H1 (cell line): ENCODE measurements around the gene CASK. TPM values are rescaled to one million over a fixed set of nuclear protein-coding genes. Genes with fewer than 3 reads are reported as not detected.

ENCODE experiments used
- CTCF ChIA-PET: fragments of 300-600 bp; sonication (Branson Sonifier 250); formaldehyde crosslinking; loops from one replicate; lab custom pipeline; 2021; ENCODE audit not compliant: partially characterized antibody; lab: Charles Lee
- POLR2A ChIA-PET: fragments of 300-600 bp; sonication (Branson Sonifier 250); formaldehyde crosslinking; loops from one replicate; lab custom pipeline; 2021; ENCODE audit warnings: inconsistent platforms; ENCODE audit not compliant: partially characterized antibody; lab: Charles Lee
- DNase-seq, 2 experiments: peaks; one replicate each; pipeline versions ENCODE4 v3.0.0 to v3.0.0-alpha.2; 2010 to 2022; ENCODE audit warnings: low spot score in 2 of 2, low read depth in 1 of 2, mixed read lengths in 1 of 2
- FAIRE-seq: peaks from 2 replicates; lab custom pipeline; 2011; peaks lifted over from hg19 to GRCh38; lab: Jason Lieb, UNC
- H2AFZ ChIP-seq: 2 replicates; pipeline ENCODE4 v1.8.1; 2012; ENCODE audit warnings: low read length, inconsistent platforms
- H2AK5ac ChIP-seq: 2 replicates; pipeline ENCODE4 v1.6.1; 2013; ENCODE audit warnings: low read depth, low read length
- H2BK120ac ChIP-seq: replicated peaks from 2 replicates; pipeline ENCODE3; 2013; ENCODE audit warnings: low read depth, low read length, inconsistent platforms
- H2BK12ac ChIP-seq: 2 replicates; pipeline ENCODE4 v1.6.1; 2013; ENCODE audit warnings: low read depth, low read length
- H2BK15ac ChIP-seq: 2 replicates; pipeline ENCODE4 v1.6.1; 2013; ENCODE audit warnings: low read length
- H2BK20ac ChIP-seq: 2 replicates; pipeline ENCODE4 v1.6.1; 2013; ENCODE audit warnings: low read length
- H2BK5ac ChIP-seq: 2 replicates; pipeline ENCODE4 v1.6.1; 2013; ENCODE audit warnings: low read depth, low read length
- H3K14ac ChIP-seq: 2 replicates; pipeline ENCODE4 v1.6.1; 2013; ENCODE audit warnings: inconsistent platforms; ENCODE audit not compliant: insufficient read length
- H3K18ac ChIP-seq: 2 replicates; pipeline ENCODE4 v1.6.1; 2013; ENCODE audit warnings: low read length; ENCODE audit errors: extremely low read depth
- H3K23ac ChIP-seq: 2 replicates; pipeline ENCODE4 v1.6.1; 2013; ENCODE audit warnings: inconsistent platforms; ENCODE audit not compliant: insufficient read length
- H3K23me2 ChIP-seq: 2 replicates; pipeline ENCODE4 v1.6.1; 2013; ENCODE audit warnings: low read depth, low read length
- H3K27ac ChIP-seq: 2 replicates; pipeline ENCODE4 v1.6.1; 2011; ENCODE audit warnings: low read depth, low read length, inconsistent platforms
- H3K27me3 ChIP-seq, 4 experiments: replicated peaks in 1 of 4; 1 replicate in 1 of 4; 2 replicates in 3 of 4; pipeline versions ENCODE4 v1.6.1 to v1.8.1; 2011 to 2013; ENCODE audit warnings: low read length in 3 of 4, mild to moderate bottlenecking in 3 of 4, inconsistent platforms in 2 of 4, mixed read lengths in 2 of 4, moderate library complexity in 1 of 4; ENCODE audit not compliant: control insufficient read depth in 3 of 4, insufficient read depth in 3 of 4; ENCODE audit errors: extremely low read depth in 1 of 4
- H3K36me3 ChIP-seq, 4 experiments: 2 replicates each; pipeline versions ENCODE4 v1.6.1 to v1.8.1; 2011 to 2013; ENCODE audit warnings: mild to moderate bottlenecking in 4 of 4, low read length in 3 of 4, moderate library complexity in 2 of 4, control low read depth in 1 of 4, inconsistent platforms in 1 of 4; ENCODE audit not compliant: insufficient read depth in 4 of 4, control insufficient read depth in 2 of 4
- H3K4ac ChIP-seq: replicated peaks from 2 replicates; pipeline ENCODE3; 2013; ENCODE audit warnings: low read length, low read depth, mixed read lengths, inconsistent platforms; ENCODE audit not compliant: insufficient read length
- H3K4me1 ChIP-seq, 4 experiments: replicated peaks in 1 of 4; 1 replicate in 1 of 4; 2 replicates in 3 of 4; pipeline versions ENCODE4 v1.6.1 to v1.8.1; 2011 to 2013; ENCODE audit warnings: low read length in 3 of 4, inconsistent platforms in 2 of 4, mixed read lengths in 1 of 4; ENCODE audit not compliant: insufficient read depth in 4 of 4, control insufficient read depth in 3 of 4
- H3K4me2 ChIP-seq, 2 experiments: 2 replicates each; pipeline versions ENCODE4 v1.6.1 to v1.8.1; 2011 to 2013; ENCODE audit warnings: low read depth in 2 of 2, low read length in 2 of 2, control low read depth in 1 of 2, inconsistent platforms in 1 of 2, mild to moderate bottlenecking in 1 of 2; ENCODE audit not compliant: insufficient read depth in 1 of 2
- H3K4me3 ChIP-seq, 4 experiments: fragments of 200-600, 300-600 bp in 1 of 4; sonication (generic), shearing (Covaris generic), sonication (Bioruptor Twin) in 1 of 4; 2 replicates each; pipeline versions ENCODE4 v1.5.1 to v1.8.1; 2011 to 2016; ENCODE audit warnings: low read length in 4 of 4, low read depth in 3 of 4, control low read depth in 2 of 4, inconsistent platforms in 2 of 4, mild to moderate bottlenecking in 2 of 4, mixed read lengths in 1 of 4, moderate library complexity in 1 of 4; ENCODE audit not compliant: insufficient read depth in 2 of 4; ENCODE audit errors: extremely low read depth in 1 of 4
- H3K56ac ChIP-seq: replicated peaks from 2 replicates; pipeline ENCODE3; 2013; ENCODE audit warnings: low read depth, mild to moderate bottlenecking, mixed read lengths, low read length, inconsistent platforms; ENCODE audit not compliant: insufficient read length
- H3K79me1 ChIP-seq: 2 replicates; pipeline ENCODE4 v1.6.1; 2013; ENCODE audit warnings: low read depth, low read length, control low read depth
- H3K79me2 ChIP-seq, 2 experiments: 2 replicates each; pipeline versions ENCODE4 v1.6.1 to v1.8.1; 2012 to 2013; ENCODE audit warnings: low read length in 2 of 2, mild to moderate bottlenecking in 2 of 2, inconsistent platforms in 1 of 2; ENCODE audit not compliant: insufficient read depth in 2 of 2, control insufficient read depth in 1 of 2
- H3K9ac ChIP-seq, 4 experiments: replicated peaks in 1 of 4; 1 replicate in 1 of 4; 2 replicates in 3 of 4; pipeline versions ENCODE4 v1.6.1 to v1.8.1; 2011 to 2013; ENCODE audit warnings: low read depth in 3 of 4, low read length in 3 of 4, control low read depth in 2 of 4, mild to moderate bottlenecking in 2 of 4, moderate library complexity in 2 of 4, inconsistent platforms in 1 of 4; ENCODE audit errors: extremely low read depth in 1 of 4
- H3K9me3 ChIP-seq, 2 experiments: 2 replicates each; pipeline versions ENCODE4 v1.6.1 to v1.8.1; 2012 to 2013; ENCODE audit warnings: mild to moderate bottlenecking in 2 of 2, moderate library complexity in 2 of 2, control low read depth in 1 of 2, inconsistent platforms in 1 of 2, low read depth in 1 of 2, low read length in 1 of 2, mixed read lengths in 1 of 2; ENCODE audit not compliant: insufficient read depth in 2 of 2
- H4K20me1 ChIP-seq, 2 experiments: replicated peaks in 1 of 2; 2 replicates each; pipeline versions ENCODE3 to v1.8.1; 2011 to 2013; ENCODE audit warnings: inconsistent platforms in 2 of 2, low read length in 2 of 2, mild to moderate bottlenecking in 1 of 2; ENCODE audit not compliant: insufficient read depth in 2 of 2, control insufficient read depth in 1 of 2
- H4K5ac ChIP-seq: 2 replicates; pipeline ENCODE4 v1.6.1; 2013; ENCODE audit warnings: low read length, low read depth, mixed read lengths, inconsistent platforms; ENCODE audit not compliant: insufficient read length
- H4K8ac ChIP-seq: 2 replicates; pipeline ENCODE4 v1.8.0; 2013; ENCODE audit warnings: mild to moderate bottlenecking, moderate library complexity, low read length, inconsistent platforms; ENCODE audit not compliant: insufficient read depth; ENCODE audit errors: extremely low read depth
- H4K91ac ChIP-seq: replicated peaks from 2 replicates; pipeline ENCODE3; 2013; ENCODE audit warnings: low read length, mixed read lengths, inconsistent platforms; ENCODE audit not compliant: insufficient read length
- CREB1 ChIP-seq: IDR thresholded peaks from 2 replicates; pipeline ENCODE4 v1.6.1; 2012; ENCODE audit warnings: inconsistent platforms
- GABPA ChIP-seq: IDR thresholded peaks from 2 replicates; pipeline ENCODE4 v1.6.1; 2011; ENCODE audit warnings: mild to moderate bottlenecking, low read length, moderate library complexity, borderline replicate concordance; ENCODE audit not compliant: insufficient read depth
- JUND ChIP-seq: IDR thresholded peaks from 2 replicates; pipeline ENCODE4 v1.6.1; 2011; ENCODE audit warnings: mild to moderate bottlenecking, improper control_type of control experiment, low read length
- KDM1A ChIP-seq: fragments of 200-600, 300-600 bp; sonication (generic); IDR thresholded peaks from 2 replicates; pipeline ENCODE4 v1.7.1; 2016; ENCODE audit warnings: mild to moderate bottlenecking, low read length, borderline replicate concordance
- KDM4A ChIP-seq: IDR thresholded peaks from one replicate; pipeline ENCODE4 v1.7.1; 2012; ENCODE audit warnings: low read depth, mild to moderate bottlenecking, moderate library complexity, low read length, inconsistent platforms; ENCODE audit not compliant: severe bottlenecking
- NANOG ChIP-seq: IDR thresholded peaks from 2 replicates; pipeline ENCODE4 v1.6.1; 2011; ENCODE audit warnings: low read length, low read depth, mild to moderate bottlenecking, inconsistent platforms; ENCODE audit not compliant: insufficient read depth, poor library complexity, severe bottlenecking
- POLR2A ChIP-seq, 2 experiments: IDR thresholded peaks; 1 replicate in 1 of 2; 2 replicates in 1 of 2; pipeline ENCODE4 v1.6.1; 2011; ENCODE audit warnings: low read depth in 2 of 2, low read length in 2 of 2, mild to moderate bottlenecking in 2 of 2; ENCODE audit errors: control extremely low read depth in 1 of 2
- SAP30 ChIP-seq: fragments of 300-600 bp; sonication (generic); IDR thresholded peaks from 2 replicates; pipeline ENCODE4 v1.7.1; 2012; ENCODE audit warnings: low read length, moderate library complexity, mild to moderate bottlenecking, inconsistent platforms; ENCODE audit not compliant: insufficient read depth, insufficient replicate concordance
- SIN3A ChIP-seq, 2 experiments: IDR thresholded peaks in 1 of 2; conservative IDR thresholded peaks in 1 of 2; 2 replicates each; pipeline ENCODE4 v1.6.1; 2011 to 2012; ENCODE audit warnings: low read length in 2 of 2, improper control_type of control experiment in 1 of 2, low read depth in 1 of 2, mild to moderate bottlenecking in 1 of 2
- SP1 ChIP-seq: IDR thresholded peaks from 2 replicates; pipeline ENCODE4 v1.6.1; 2011; ENCODE audit warnings: low read depth, low read length
- TAF1 ChIP-seq: IDR thresholded peaks from 2 replicates; pipeline ENCODE4 v1.6.1; 2011; ENCODE audit warnings: mild to moderate bottlenecking, low read depth, low read length
- YY1 ChIP-seq: IDR thresholded peaks from 2 replicates; pipeline ENCODE4 v1.6.1; 2011; ENCODE audit warnings: low read depth, mild to moderate bottlenecking, low read length
- WGBS, 2 experiments: shearing (Covaris generic) in 1 of 2; methylation state at CpG; one replicate each; pipeline versions ENCODE4 v1.1.6 to v1.1.7; 2013 to 2015; ENCODE audit warnings: low lambda C conversion rate in 2 of 2, mixed read lengths in 2 of 2, inconsistent platforms in 1 of 2, low coverage in 1 of 2, missing lambda C conversion rate in 1 of 2; ENCODE audit not compliant: insufficient replicate concordance in 2 of 2, insufficient coverage in 1 of 2, insufficient read length in 1 of 2; ENCODE audit errors: extremely low coverage in 1 of 2, missing lambda C conversion rate in 1 of 2; 5-methylcytosine and 5-hydroxymethylcytosine counted together
- polyA plus RNA-seq, 7 experiments: library from polyadenylated mRNA; depleted of rRNA in 3 of 7; stranded (reverse) in 5 of 7; unstranded in 2 of 7; fragments of >200 nt in 5 of 7; fragments of 200-250 nt in 2 of 7; gene quantifications; 1 replicate in 5 of 7; 2 replicates in 1 of 7; 4 replicates in 1 of 7; pipeline versions ENCODE4 v1.2.1 to v1.2.3, GENCODE V29; 2011 to 2013; ENCODE audit warnings: missing spikeins in 2 of 7, mixed read lengths in 2 of 7
- total RNA-seq: library from RNA; stranded (reverse); fragmentation: NEBNext Ultra II Directional; extraction: Animal tissue kit (Norgen Biotek cat#: 25700); gene quantifications from 2 replicates; pipeline ENCODE4 v1.2.1, GENCODE V29; 2021
- TF ChIP-seq, protein P1 (sequence below): IDR thresholded peaks from 2 replicates; pipeline ENCODE4 v1.6.1; 2011; ENCODE audit warnings: low read length, improper control_type of control experiment

CASK gene
- total and polyA plus RNA-seq, 2 of the 8 experiments (the other 6 are each of a cell fraction or from before 2014, with no cell fraction given) = 21.6 to 55.1 TPM

DNA sequence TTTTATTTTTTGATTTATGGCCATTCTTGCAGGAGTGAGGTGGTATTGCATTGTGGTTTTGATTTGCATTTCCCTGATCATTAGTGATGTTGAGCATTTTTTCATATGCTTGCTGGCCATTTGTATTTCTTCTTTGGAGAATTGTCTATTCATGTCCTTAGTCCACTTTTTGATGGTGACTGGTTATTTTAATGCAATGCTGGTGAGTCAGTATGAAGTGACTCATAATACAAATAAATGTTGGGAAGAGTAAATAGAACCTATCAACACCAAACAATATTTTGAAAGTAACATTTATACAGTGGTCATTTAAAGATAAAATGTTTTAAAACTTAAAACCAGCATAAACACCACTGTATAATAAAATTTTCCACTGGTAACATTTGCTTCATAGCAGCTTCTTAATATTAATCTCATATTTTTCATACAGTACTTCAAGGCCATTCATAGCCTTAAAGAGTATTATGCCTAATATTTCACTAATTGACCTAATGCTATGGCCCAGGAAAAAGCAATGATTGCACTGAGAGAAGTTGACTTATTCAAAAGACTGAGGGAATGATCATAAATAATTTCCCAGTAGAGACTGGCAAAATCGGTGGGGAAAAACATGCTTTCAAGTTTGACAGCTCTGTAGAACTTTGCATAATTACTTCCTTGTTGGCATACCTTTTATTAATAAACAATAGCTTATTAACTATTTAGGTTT is 33.9 kb downstream of the CASK start:
- Histone ChIP-seq H2BK20ac (no peak overlapping the region), H2BK120ac (no peak overlapping the region), H3K4ac (no peak overlapping the region), H3K79me2 (peaks cover 0 to 65% of the 10 kb centered on the region in 2 experiments; a peak in 2 of 4 replicates), H3K27ac (no peak overlapping the region), H3K18ac (no peak overlapping the region), H4K20me1 (no peaks in the 10 kb centered on the region), H2AFZ (no peak overlapping the region), H3K79me1 (no peaks in the 10 kb centered on the region), H3K4me1 (no peaks in the 10 kb centered on the region), H3K27me3 (no peaks in the 10 kb centered on the region), H2BK5ac (no peak overlapping the region), H3K23me2 (no peaks in the 10 kb centered on the region), H2BK12ac (no peak overlapping the region), H3K14ac (no peak overlapping the region), H3K36me3 (no peaks in the 10 kb centered on the region), H2AK5ac (no peak overlapping the region), H4K5ac (no peak overlapping the region), H3K4me2 (no peak overlapping the region), H3K9ac (no peak overlapping the region), H3K56ac (no peak overlapping the region), H4K91ac (no peak overlapping the region), H2BK15ac (no peak overlapping the region), H3K9me3 (no peaks in the 10 kb centered on the region), H3K23ac (no peak overlapping the region), H3K4me3 (no peak overlapping the region), H4K8ac (no peak overlapping the region)
- WGBS, 2 experiments = 86% methylated on average over 1 of the region's 1 CpG; no CpG with 5 or more reads in 1 of the 2 experiments
- DNase-seq (no peak), FAIRE-seq (no peak)
- ChIA-PET POLR2A (no interaction called here), CTCF (no interaction called here)
- no peak for TF ChIP-seq SAP30
- no peak for TF ChIP-seq GABPA
- TF ChIP-seq YY1 = no peak
- no peak for TF ChIP-seq KDM1A
- no peak for TF ChIP-seq NANOG
- no peak for TF ChIP-seq CREB1
- no peak for TF ChIP-seq JUND
- TF ChIP-seq TAF1 = no peak
- no peak for TF ChIP-seq KDM4A
- TF ChIP-seq SP1 = no peak
- no peak for TF ChIP-seq SIN3A (conservative IDR thresholded peaks at IDR 0.05 in 1 of 2, IDR thresholded peaks at IDR 0.05 in 1 of 2; ENCODE audit: low read depth in 1 of 2, low read length in 2 of 2)
- TF ChIP-seq, protein P1, sequence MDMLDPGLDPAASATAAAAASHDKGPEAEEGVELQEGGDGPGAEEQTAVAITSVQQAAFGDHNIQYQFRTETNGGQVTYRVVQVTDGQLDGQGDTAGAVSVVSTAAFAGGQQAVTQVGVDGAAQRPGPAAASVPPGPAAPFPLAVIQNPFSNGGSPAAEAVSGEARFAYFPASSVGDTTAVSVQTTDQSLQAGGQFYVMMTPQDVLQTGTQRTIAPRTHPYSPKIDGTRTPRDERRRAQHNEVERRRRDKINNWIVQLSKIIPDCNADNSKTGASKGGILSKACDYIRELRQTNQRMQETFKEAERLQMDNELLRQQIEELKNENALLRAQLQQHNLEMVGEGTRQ = no peak
- no peak for TF ChIP-seq POLR2A (IDR thresholded peaks at IDR 0.05; ENCODE audit: control extremely low read depth in 1 of 2, low read depth in 2 of 2, low read length in 2 of 2)
